Stimulated activated CD4-positive, alpha-beta T cell treated with anti-CD3 and anti-CD28 coated beads, TNF-alpha, amount 100 ng/mL, for 4 hours (primary cell): ENCODE results near the gene ZSCAN25.
"Not testable (repeated sequence)": the region's sequence is repeated elsewhere in the genome, so short reads cannot be mapped to it uniquely, and the experiment has no call there.

Experiments used
- DNase-seq, 3 experiments: peaks; one replicate each; pipeline ENCODE4 v3.0.0-alpha.2; 2020; ENCODE audit warnings: low read depth in 3 of 3

The ZSCAN25 gene

DNA sequence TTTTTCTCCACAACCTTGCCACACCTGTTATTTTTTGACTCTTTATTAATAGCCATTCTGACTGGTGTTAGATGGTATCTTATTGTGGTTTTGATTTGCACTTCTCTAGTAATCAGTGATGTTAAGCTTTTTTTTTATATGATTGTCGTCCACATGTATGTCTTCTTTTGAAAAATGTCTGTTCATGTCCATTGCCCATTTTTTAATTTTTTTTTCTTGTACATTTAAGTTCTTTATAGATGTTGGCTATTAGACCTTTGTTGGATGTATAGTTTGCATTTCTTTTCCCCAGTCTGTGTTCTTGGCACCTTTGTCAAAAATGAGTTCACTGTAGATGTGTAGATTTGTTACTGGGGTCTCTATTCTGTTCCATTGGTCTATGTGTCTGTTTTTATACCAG is 28.8 kb downstream of the ZSCAN25 start:
- DNase-seq = no peak

DNA sequence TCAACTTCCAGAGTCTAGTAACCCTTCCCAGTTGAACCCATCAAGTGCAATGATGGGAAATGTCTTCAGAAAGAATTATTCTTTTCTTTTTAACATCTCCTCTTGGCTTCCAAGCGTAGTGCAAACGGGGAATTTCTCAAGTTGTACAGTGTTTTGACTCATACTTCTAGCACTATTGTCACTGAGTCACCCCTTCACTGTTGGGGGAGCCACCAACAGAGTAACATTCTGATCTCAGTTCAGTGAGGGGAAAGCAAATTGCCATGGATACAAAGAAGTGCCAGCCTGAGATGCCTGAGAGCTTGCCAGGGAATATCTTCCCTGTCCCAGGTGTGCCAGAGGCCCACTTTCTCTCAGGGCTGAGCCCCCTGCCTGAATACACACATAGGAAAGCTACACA is 32.1 kb downstream of the ZSCAN25 start:
- no peak for DNase-seq

DNA sequence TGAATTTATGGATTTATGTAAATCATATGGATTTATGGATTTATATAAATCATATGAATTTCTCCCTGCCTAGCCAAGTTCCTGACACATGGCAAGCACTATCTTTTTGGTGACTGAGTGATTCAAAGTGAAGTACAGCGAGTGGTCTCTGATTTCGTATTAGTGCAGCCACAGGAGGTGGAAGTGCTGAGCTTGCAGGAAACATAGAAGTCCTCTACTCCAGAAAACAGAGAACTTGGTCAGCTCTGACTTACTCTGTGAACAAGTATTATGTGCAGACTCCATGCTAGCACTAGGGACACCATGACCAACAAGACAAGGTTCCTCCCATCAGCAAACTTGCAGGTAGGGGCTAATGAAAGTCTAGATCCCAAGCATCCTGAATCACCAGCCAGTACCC is 34.5 kb downstream of the ZSCAN25 start:
- no peak for DNase-seq

DNA sequence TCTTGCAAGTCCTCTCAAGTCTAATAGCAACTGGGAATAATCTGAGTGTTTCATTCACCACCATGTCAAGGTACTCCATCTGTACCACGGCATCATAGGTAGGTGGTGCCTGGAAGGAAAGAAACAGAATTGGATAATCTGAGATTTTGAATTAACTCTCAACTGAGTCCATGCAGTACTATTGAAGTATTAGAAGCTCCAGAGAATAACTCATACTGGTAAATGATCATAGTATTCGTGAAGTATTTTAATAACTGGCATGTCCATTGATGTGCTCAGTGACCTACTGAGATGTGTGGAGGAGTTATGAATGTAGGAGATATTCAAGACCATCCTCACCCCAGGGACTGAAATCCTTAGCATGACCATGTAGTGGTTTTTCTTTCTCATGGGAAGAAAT is 35.9 kb downstream of the ZSCAN25 start:
- DNase-seq = no peak

DNA sequence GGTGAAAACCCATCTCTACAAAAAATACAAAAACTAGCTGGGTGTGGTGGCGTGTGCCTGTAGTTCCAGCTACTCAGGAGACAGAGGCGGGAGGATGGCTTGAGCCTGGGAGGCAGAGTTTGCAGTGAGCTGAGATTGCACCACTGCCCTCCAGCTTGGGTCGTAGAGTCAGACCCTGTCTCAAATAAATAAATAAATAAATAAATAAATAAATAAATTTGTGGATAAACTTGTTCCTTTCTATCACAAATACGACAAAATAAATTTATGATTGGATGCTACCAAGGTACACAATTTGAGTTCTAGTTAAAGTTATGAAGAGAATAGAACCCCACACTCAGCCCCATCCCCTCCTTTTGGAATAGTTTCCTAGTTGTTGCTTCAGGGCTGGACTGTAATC is 36.5 kb downstream of the ZSCAN25 start:
- DNase-seq = not testable (repeated sequence)

DNA sequence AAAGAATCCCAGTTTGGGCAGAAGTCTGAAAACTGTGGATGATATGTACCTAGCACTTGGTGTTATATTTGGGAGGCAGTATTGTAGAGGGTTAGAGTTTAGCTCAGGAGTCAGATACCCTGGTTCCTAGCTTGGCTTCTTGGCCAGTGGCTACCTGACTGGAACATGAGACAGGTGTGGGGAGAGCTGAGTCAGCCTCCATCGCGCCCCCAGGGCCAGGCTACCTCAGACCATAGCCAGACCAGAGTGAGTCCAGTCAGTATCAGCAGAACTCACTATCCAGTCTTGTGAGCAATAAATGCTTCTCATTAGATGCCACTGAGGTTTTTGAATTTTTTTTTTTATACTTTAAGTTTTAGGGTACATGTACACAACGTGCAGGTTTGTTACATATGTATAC is 37.0 kb downstream of the ZSCAN25 start:
- no peak for DNase-seq

DNA sequence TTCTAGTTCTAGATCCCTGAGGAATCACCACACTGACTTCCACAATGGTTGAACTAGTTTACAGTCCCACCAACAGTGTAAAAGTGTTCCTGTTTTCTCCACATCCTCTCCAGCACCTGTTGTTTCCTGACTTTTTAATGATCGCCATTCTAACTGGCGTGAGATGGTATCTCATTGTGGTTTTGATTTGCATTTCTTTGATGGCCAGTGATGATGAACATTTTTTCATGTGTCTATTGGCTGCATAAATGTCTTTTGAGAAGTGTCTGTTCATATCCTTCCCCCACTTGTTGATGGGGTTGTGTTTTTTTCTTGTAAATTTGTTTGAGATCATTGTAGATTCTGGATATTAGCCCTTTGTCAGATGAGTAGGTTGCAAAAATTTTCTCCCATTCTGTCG is 37.9 kb downstream of the ZSCAN25 start:
- DNase-seq = not testable (repeated sequence)

DNA sequence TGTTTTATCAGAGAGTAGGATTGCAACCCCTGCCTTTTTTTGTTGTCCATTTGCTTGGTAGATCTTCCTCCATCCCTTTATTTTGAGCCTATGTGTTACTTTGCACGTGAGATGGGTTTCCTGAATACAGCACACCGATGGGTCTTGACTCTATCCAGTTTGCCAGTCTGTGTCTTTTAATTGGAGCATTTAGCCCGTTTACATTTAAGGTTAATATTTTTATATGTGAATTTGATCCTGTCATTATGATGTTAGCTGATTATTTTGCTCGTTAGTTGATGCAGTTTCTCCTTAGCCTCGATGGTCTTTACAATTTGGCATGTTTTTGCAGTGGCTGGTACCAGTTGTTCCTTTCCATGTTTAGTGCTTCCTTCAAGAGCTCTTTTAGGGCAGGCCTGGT is 41.1 kb downstream of the ZSCAN25 start:
- not testable (repeated sequence) for DNase-seq

DNA sequence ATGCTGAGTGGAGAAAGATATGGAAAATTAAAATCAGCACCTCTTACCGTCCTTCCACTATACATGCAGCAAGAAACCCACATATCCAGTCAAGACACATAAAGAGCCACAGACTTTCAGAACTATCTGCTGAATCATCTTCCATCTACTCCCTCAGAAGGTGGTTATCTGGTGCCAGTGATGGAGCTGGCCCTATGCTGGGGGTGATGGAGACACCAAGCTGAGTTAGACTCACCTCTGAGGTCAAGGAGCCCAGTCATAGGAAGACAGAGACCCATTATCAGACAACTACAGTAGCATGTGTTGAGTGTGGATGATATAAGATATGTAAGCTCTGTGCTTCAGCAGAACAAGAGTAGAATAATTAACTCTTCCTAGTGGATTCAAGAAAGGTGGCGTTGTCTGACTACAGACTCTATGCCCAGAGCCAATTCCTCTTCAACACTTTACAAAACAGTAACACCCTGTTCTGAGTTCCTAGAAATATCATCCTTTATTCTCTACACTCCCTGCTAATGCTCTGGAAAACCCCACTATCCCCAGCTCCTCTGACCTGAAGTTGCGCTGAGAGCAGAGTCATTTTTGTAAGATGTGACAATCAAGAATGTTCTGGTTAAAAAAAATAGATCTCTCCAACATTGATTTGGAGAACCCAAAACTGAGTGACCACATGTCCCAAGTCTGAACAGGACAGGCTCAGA is 48.7 kb downstream of the ZSCAN25 start:
- DNase-seq = no peak

DNA sequence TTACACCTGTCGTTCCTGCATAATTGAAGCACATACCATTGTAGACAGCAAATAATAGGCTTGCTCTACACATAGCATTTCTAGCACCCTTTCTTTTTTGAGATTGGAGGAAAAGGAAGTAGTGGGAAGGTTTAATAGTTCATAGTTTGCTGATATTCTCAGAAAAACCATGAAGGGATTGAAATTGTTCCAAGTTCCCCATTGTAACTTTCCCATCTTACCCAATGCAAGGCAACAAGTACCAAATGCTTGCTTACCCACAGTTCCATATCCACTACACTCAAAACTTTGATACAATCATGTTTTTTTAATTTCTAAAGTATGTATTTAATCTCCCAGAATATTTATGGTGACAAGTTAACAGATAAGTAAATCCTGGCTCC is 49.3 kb downstream of the ZSCAN25 start:
- no peak for DNase-seq

DNA sequence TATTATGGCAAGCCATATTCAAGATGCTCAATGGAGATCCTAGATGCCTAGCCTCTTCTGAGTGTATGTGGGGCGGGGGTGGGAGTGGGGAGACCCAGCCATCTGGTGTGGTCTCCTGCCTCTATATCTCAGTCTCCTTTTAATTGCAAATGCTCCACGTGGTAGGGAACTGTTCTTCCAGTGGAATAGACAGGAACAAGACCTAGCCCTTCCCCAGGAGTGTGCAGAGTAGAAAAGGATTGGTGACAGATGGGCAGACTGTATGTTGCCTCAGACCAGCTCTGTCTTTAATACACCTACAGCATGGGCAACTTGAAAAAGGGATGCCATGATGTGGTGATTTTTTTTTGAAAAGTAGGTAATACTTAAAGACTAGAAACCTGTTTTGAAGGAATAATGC is 50.4 kb downstream of the ZSCAN25 start:
- DNase-seq = no peak

DNA sequence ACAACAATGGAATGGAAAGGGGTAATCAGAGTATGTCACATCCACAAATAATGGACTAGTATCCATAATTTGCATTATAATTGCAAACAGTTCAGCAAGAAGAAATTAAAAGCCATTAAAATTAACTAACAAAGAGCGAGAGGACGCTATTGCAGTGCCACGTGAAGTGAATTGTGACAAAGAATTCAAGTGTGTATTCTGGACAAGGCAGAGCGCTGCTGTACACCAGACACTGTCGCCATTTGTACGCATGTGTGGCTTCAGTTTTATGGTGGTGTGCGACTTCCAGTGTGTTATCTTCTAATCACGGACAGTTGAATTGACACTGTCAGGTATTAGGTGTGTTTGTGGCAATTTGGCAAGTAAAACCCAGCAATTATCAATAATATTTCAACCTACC is 51.8 kb downstream of the ZSCAN25 start:
- DNase-seq = no peak

DNA sequence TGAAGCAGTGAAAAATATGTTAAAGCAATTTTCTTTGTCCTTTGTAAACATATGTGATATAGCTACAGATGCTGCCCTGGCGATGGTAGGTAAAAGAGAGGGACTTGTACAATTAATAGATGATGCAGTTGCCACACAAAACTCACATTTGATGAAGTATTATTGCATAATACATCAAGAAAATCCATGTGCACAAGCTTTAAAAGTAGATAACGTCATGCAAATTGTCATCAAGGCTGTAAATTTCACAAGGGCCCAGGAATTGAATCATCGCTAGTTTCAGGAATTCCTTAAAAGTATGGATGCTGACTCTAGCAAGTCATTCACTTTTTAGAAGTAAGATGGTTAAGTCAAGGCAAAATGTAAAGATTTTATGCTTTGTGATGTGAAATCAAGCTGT is 53.0 kb downstream of the ZSCAN25 start:
- DNase-seq = no peak

DNA sequence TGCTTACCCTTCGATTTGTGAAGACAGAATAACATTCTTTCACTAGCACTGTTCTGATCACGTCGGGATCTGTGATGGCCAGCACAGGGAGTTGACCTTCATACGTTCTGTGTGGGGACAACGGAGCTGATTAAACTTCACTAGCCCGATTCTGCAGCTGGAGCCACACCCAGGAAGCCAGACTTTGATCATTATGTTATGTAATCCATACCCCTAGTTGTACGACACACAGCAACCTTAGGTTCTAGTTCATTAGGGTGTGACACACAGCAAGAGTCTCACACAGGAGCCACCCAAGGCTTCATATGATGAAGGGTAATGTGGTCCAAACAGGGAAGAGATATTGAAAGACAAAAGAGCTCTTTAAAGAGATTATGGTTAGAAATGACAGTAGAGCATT is 55.8 kb downstream of the ZSCAN25 start:
- DNase-seq = no peak

DNA sequence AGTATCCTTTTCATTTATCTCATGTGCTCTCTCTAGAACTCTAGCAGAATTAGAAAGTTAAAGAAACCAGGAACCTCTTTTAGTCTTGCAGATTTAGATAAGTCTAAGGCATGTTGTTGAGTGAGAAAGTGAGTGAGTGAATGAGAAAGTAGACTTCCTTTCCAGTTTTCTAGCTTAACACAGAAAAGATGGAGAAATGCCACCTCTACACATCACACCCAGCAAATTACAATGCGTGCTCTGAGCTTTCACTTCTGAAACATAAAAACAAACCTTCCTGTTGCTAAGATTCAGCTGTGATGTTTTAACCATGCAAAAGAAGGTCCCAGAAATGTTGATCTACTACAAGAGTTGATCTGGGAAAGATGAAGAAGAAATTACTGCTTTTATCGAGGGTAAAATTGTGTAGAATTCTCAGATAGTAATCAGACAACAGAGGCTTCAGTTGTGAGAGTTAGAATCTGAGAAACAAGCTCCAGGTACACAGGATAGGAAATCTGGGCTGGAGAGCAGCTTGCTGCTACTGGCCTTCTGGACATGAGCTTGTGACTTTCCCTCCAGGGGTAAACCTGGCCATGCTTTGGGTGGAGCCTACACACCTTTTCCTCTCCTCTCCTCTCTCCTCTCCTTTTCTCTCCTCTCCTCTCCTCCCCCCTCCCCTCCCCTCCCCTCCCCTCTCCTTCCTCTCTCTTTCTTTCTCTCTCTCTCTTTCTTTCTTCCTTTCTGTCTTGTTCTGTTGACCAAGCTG is 58.4 kb downstream of the ZSCAN25 start:
- DNase-seq = no peak

DNA sequence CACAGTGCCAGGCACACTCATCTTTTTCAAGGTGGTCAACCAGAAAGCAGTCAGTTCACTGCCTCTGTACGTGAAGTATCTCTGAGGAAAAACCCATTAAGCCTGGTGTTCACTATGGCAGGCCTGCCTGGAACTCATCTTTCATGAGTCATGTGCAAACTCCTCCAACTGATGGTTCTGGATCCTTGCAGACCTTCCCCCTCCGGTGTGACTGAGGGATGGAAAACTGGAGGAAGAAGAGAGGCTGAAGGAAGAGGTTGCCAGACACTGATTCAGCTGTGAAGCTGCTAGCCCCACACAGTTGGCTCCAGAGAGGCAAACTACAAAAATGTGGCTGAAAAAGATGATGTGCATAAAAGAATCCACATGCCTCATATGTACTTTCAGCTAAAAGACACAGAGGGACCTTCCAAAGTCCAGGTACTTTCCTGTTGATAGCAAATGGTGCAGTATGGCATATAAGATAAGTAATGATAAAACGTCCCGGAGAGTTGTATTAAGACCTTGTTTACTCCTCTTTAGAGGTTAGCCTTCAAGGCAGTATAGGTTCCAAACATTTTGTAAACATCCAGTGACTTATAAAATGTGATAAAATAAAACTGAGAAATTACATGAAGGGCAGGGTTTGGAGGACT is 60.4 kb downstream of the ZSCAN25 start:
- DNase-seq = no peak

DNA sequence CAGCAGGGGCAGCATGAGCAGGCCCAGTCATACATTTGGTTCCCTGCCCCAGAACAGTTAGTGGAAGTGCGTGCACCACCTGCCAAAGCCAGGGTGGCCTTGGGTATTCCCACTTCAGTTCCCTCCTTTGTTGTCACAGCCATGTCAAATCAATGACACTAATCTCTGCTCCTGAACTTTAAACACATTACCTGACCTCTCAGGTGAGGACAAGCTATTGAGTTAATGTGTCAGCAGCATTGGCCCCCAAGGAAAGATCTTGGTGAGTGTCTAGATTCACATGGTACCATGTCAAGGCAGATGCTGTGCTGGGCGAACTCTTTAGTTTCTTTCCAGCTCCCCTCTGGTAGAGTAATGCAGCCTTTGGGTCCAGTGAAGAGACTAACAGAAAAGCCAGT is 60.9 kb downstream of the ZSCAN25 start:
- DNase-seq = no peak

DNA sequence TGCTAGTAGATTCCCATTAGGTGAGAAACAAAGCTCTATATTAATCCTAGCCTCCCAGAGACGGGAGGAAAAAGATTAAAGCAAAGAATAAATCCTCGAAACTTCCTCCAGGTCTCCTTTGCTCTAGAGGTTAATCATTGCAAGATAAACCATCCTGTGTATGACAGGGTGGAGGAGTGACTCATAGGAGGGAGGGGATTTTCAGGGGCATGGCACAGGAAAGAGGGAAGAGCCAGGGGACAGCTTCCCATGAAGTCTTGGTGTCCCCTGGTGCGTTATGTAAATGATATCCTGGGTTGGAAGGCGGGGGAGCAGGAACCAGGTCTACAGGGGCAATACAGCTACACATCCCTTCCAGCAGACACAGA is 62.3 kb downstream of the ZSCAN25 start:
- DNase-seq = no peak

DNA sequence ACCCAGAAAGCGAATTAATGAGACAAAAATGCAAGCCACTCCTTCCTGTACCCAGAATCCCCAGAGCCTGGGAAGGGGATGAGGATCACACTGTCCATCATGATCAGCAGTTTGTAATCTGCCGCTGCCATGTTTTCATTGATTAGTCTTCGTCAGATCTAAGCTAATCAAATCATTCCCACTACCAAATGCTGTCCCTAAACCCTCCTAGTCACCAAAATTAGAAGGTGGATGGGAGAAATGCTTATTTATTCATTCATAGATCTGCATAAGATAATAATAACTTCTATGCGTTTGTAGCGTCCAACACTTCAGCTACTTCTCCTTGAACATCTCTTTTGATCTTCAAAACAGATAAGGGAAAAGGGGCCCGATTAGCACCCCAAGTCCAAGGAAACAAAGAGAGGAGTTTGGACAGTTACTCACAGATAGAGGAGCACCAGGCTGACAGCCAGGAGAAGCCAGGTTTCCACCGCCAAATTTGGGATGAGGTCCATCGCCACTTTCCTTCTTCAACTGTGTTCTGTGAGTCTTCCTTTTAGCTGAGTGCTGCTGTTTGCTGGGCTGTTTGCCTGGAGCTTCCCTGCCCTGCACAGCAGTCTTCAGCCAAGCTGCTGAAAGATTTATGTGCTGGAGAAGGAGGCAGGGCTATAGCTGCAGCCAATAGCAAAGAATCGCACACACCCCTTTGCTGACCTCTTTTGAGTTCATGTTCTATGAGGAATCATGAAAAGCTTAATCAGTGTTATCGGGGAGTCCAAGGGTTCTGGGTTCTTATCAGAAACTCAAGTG is 62.9 kb downstream of the ZSCAN25 start, which contains the start of gene CYP3A5:
Gene CYP3A5 (minus strand): TSS at position 597 of the 792 bp plus-strand sequence. CDS start 100 bp downstream, at position 497.
- no peak for DNase-seq
